GM21737 (cell line): ENCODE measurements around the gene CRBN.
A peak's percentile ranks its signal among the peaks of the same experiment; 100 is the strongest.

ENCODE experiments used
- ATAC-seq: cut with Tn5 transposase; IDR thresholded peaks from one replicate; pipeline ENCODE4 v1.9.1; 2021; ENCODE audit warnings: mild to moderate bottlenecking, moderate library complexity; ENCODE audit not compliant: unreplicated experiment

The CRBN gene

DNA sequence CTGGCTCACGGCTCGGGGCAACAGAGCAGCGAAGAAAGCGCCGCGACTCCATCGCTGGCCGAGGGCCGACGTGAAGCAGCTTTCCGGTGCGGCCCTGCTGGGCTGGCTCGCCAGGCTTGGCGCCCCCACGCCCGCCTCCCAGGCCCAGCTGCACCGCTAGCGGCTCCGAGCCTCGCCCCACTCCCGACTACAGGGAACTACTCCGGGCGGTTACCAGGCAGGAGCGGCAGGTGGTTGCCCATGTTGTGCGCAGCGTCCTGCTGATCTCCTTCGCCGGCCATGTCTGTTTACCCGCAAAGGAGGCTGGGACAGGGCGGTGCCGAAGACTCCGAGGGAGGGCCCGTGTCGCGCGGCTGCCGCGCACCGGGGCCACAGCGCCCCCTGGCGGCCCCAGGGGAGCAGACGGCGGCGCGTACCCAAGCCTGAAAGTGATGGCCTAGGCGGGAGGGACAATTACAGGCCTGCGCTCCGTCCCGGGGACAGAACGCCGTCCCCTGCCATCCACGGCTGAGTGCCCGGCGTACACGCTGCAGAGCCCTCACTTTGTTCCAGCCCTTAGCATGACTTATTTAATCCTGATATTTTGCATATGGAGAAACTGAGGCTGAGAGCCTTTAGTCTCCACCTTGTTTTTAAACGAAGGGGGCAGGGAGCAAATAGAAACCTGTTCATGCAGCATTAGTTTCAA lies at the start of gene CRBN:
CRBN (minus strand) TSS at position 285 of the 688 bp plus-strand sequence; CDS start at position 281, 4 bp downstream.
- ATAC-seq = peak; percentile 99

- no peak for ATAC-seq
These were observed 48.1 kb upstream of the CRBN start for GRCh38 chr3:3227640-3228039.

GRCh38 chr3:3221528-3221927 lies 42.0 kb upstream of the CRBN start:
- ATAC-seq = no peak

DNA sequence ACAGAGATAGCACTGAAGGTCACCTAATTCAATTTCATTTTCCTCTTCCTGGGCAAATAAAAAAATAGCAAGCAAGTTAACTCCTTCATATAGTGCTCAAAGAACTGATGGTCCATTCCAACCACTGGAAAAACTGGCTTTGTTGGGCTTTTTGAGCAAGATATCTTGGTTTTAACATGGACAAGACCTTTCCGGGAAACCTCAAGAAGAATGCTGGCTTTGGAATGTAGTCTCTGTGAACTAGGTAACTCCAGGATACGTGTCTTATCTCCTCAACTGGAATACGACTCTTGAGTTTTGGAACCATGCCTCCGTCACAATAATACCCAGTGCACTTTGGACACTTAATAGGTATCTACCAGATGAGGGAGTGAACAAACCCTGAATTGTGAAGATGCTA lies 36.9 kb upstream of the CRBN start:
- no peak for ATAC-seq

- no peak for ATAC-seq
These were observed 33.4 kb upstream of the CRBN start for GRCh38 chr3:3212781-3213440.

DNA sequence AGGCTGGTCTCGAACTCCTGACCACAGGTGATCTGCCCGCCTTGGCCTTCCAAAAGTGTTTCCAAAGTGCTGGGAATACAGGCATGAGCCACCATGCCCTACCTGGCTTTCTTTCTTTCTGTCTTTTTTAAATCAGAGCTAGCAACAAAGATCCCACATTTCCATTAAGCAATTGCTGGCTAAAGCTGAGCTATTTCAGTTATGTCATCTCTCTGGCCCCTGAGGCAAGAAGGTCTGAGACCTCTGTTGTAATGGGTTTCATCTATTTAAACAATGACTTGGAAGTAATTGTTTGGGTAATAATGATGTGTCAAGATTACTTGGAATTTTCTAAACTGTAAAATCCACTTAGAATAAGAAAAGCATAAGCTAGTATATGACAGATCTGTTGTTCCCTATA lies 30.2 kb upstream of the CRBN start:
- ATAC-seq = no peak

DNA sequence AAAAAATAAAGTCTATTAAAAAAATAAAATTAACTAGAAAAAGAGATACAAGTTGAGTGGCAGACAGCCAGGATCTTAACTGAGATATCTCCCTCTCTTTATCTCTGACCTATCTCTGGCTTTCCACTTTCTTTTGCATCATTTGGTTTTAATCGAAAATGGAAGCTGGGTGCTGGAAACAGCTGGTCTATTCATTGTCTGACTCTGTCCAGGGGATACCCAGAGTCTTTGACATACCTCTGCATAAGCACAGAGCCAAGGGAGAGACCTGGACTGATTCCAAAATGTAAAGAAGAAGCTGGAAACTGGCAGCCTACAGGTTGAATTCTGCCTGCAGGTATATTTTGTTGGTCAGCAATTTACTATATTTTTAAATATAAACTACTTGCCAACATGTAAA lies 29.6 kb upstream of the CRBN start:
- no peak for ATAC-seq

DNA sequence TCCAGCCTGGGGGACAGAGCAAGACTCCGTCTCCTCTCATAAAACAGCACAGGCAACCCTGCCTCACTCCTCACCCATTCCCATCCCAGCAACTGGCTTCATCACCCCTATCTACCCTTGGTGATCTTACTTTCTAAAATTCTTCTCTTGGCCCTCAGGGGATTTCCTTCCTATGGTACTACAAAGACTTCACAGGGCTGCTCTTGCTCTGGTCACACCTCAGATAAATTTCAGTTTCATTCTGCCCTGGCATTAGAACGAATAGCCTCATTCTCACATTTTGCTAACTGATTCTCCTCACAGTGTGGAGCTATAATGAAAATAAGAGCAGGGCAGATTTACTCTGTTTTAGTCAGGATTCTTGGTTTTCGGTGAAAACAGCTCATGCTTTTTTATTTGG lies 22.1 kb upstream of the CRBN start:
- peak; percentile 94 for ATAC-seq

DNA sequence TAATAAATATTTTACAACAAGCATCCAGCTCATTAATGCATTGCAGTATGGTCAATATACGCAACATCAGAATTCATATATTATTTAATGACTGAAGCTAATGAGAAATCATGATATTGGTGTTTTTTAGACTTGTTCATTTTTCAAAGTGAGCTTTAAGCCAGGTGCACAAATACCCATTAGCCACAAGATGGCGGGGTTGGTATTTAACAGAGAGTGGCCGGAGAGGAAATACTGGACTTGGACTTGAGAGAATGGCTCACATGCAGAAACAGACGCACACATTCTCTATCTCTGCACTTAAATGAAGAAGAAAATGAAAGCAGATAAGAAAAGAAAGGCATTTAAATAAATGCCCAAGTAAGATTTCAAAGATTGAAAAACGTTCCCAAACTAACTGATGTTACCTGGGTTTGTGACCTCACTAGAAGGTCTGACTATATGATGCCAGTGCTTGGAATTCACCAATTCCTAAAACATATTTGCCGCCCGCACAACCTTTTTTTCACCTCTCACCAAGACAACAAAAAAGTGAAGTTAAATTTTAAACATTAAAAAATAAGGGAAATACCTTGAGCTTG lies 21.2 kb upstream of the CRBN start:
- ATAC-seq = no peak

- ATAC-seq = no peak
These were observed 19.8 kb upstream of the CRBN start for GRCh38 chr3:3199306-3199705.

DNA sequence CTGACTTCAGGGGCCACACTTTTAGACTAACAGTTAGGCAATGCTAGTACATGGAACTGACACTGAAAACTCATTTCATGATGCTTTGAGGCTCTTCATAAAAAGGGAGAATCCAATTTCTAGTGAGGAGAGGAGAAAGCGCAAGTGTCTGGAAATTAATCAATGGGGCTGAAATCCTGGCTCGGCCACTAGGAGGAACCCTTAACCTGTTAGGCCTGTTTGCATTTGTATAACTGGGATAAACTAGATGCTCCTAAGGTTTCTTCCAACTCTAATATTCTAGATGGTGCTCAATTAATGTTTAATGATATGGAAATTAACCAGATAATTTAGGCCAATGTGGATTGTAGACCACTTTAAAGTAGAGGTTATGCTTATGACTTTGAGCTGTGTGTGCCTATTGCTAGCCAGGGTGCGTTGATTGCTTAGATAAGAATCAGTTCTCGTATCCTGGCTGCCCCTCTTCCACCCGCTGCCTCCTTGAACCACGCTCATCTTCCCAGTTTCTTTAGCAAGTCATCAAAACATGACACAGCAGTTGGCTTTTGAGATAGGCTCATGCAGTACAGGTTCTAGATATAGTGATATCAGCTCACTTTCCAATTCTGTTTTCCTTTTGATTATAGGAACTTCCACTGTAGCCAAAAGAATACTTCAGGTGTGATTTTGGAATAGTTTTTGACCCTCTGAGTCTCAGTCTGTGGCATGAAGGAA lies 16.8 kb upstream of the CRBN start:
- no peak for ATAC-seq

DNA sequence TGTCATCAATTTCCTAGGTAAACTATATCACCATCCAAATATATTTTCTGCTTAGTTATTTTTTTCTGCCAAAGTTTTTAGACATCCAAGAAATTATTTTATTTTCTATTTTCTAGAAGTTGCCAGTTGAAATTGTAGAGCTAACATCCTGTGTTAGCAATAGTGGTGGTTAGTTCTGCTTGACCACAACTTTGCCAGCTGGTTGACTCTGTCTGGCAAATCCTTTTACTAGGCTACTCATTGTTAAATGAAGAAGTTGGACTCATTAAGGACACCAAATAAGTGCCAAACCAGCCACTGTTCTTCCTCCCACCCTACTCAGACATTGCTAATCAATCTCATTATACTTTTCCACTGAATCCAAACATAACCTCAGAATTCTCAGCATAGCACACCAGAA lies 15.4 kb upstream of the CRBN start:
- no peak for ATAC-seq

DNA sequence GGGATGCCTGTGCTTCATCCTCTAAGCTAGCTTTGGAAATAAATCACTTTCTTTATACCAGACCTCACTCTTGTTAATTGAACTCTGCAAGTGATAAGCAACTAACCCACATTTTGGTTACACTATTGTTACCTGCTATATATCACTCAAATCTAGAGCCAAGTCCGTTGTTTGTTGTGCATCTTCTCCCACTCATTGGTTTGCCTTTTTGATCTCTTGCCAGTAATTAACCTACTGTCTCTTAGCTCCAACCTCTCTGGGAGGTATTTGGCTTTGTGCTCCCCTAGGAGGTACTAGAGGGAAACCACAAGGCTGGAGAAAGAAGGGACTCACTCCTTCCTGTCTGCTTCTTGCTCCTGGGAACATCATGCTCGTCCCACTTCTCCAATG lies 12.8 kb upstream of the CRBN start:
- no peak for ATAC-seq

DNA sequence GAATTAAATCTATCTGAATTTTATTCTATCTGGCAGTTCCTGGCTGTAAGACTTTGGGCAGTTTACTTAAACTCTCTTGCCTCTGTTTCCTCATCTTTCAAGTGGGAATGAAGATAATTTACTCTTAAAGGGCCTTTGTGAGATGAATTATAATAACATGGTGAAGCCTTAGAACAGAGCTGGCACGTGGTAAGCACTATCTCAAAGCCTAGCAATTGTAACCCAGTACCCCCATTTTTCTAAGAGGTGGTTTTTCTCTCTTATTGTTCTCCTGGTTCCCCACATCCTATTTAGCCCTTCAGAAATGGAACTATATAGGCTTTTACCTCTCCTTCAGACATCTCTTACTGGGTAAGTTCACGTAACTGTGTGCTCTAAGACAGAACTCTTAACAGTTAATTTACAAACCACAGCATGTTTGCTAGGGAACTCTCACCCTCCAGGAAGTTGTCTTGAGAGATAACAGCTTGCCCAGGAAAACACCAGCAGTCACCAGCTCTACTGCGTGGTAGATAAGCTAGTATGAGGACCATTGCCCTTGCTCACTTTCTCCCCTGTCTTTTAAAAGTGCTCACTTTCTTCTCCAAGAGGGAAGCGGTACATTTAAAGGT lies 12.3 kb upstream of the CRBN start:
- ATAC-seq = no peak

DNA sequence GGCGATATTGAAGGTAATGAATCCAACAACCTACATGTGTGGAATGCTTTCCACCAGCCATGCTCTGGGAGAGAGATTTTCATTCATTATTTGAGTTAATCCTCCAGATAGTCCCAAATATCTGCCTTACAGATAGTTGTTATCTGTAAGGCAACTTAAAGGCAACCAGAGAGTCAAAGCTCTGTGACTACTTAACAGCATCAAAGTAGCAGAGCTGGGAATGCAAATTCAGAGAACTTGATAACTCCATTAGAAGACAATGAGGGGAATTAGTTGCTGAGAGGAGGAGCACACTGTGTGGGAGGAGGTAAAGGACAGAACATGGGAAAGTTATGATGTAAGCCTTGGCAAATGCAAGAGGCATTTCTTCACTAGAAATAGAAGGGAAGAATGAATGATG lies 10.5 kb upstream of the CRBN start:
- ATAC-seq = no peak

GRCh38 chr3:3189102-3189727 lies 9.7 kb upstream of the CRBN start:
- ATAC-seq = no peak

GRCh38 chr3:3184876-3185275 lies 5.4 kb upstream of the CRBN start:
- no peak for ATAC-seq

DNA sequence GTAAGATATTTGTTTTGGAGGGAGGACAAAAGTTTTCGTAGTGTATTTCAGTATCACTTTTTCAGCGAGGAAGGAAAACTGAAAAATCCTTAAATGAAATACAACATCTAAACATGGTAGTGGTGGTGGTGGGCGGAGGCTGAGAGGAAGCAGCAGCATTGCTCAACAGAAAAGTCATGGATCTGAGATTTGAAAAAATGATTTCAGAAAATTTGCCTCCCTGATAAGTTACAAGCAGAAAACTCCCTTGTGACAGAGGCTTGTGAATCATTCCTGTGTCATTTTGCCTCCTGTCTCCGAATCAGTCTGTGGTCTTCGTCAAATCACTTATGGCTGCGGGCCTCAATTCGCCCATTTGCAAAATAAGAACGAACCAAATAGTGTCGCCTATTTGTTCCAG lies 965 bp upstream of the CRBN start:
- ATAC-seq = no peak

DNA sequence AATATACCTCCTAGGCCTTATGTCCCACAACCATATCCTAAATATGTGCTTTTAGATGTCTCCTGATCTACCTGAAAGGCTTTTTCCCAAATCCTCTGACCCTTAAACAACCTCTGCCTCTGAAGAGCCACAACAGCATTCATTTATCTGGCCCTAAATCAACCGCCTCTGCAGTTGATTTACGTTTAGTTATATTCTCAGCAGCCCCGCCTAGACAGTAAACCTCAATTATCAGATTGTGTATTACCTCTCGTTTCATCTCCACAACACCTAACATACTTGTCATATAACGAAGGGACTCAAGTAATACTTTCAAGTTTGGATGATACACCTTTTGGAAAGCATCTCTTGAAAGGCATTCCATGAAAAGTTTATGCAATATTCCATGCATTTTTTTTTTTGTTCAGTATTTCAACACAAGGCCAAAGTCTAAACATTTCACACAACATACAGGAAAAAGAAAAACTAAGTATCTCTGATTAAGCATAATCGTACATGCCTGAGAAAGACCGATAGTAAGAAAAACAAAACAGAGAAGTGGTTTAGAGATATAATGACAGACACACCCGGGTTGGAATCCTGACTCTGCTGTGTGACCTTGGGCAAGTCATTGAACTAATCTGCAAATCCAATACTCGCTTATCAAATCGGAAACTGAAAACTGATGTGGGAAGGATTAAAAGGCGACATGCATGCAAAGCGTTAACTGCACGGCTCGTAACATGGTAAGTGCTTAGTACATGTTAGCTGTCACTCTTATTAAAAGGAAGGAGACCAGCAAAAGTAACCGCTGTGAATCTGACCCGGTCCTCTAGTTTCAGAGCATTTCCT lies 778 bp downstream of the CRBN start:
- ATAC-seq = no peak

DNA sequence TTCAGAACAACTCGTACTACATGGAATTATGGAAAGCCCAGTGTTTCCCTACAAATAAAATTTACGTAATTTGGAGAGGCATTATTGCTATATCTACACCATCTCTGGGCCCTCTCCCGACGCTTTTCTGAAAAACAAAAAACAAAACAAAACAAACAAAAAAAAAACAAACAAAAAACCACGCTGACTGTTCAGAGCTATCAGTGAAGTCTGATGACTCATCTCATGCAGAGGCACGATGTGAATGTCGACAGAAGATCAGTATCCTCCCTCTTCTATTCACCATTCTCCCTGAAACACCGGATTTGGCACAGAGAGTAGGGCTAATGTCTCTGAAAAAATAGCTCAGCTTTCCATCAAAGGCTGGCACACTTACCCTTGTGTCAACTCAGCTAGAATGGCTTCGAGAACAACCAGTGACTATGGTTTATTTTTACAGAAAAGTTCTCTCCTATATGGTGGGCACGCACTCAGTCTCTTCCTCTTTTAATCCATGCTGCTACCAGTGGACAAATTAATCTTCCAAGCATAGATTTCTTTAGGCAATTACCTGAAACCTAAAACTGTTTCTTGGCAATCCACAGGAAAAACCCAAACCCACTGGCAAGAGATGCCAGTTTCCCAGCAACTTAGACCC lies 1.5 kb downstream of the CRBN start:
- ATAC-seq = no peak
